Amniotic epithelial cell (primary cell): ENCODE data around the gene FXYD7.

Experiments used
- DNase-seq: peaks from one replicate; pipeline ENCODE4 v3.0.0-alpha.2; 2010; ENCODE audit warnings: low read depth

FXYD7 gene

DNA sequence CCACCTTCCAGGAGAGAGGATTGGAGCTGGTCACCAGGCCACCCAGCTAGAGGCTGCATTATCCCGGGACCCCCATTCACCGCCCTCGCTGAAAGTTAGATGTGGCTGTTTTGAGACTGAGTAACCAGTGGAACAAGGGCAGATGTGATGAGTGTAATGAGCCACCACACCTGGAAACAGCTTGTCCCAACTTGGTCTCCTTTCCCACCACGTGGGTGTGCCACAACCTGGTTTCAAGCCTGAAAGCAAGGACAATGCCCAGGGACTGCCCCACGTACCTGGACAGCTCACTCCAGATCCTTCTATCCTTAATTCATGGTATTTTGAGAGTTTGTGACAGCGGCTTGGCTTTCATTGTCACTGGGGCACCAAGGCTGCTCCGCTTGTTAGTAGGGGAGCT lies 15.2 kb upstream of the FXYD7 start:
- DNase-seq = no peak

DNA sequence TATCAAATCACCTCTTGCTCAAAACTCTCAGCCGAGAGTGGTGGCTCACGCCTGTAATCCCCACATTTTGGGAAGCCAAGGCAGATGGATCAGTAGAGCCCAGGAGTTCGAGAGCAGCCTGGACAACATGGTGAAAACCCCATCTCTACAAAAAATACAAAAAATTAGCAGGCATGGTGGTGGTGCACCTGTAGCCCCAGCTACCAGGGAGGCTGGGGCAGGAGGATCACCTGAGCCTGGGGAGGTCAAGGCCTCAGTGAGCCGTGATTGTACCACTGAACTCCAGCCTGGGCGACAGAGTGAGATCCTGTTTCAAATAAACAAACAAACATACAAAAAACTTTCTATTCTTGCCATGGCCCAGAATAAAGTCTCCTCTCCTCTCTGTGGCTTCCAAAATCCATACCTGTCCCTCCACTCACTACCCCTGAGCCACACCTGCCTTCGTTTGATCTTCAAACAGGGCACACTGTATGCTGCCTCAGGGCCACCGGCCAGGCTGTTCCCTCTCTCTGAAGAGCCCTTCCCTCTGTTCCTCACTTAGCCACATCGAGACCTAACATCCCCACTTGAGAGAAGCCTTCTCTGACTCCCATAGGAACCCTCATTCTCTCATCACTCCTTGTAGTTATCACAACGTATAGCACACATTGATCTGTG lies 14.5 kb upstream of the FXYD7 start:
- no peak for DNase-seq

DNA sequence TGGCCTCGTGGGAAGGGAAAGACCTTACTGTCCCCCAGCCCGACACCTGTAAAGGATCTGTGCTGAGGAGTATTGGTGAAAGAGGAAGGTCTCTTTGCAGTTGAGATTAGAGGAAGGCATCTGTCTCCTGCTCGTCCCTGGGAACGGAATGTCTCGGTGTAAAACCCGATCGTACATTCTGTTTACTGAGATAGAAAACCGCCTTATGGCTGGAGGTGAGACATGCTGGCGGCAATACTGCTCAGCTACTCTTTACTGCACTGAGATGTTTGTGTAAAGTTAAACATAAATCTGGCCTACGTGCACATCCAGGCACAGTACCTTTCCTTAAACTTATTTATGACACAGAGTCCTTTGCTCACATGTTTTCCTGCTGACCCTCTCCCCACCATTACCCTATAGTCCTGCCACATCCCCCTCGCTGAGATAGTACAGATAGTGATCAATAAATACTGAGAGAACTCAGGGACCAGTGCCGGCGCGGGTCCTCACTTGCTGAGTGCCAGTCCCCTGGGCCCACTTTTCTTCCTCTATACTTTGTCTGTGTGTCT lies 13.3 kb upstream of the FXYD7 start:
- peak; percentile 40 for DNase-seq

DNA sequence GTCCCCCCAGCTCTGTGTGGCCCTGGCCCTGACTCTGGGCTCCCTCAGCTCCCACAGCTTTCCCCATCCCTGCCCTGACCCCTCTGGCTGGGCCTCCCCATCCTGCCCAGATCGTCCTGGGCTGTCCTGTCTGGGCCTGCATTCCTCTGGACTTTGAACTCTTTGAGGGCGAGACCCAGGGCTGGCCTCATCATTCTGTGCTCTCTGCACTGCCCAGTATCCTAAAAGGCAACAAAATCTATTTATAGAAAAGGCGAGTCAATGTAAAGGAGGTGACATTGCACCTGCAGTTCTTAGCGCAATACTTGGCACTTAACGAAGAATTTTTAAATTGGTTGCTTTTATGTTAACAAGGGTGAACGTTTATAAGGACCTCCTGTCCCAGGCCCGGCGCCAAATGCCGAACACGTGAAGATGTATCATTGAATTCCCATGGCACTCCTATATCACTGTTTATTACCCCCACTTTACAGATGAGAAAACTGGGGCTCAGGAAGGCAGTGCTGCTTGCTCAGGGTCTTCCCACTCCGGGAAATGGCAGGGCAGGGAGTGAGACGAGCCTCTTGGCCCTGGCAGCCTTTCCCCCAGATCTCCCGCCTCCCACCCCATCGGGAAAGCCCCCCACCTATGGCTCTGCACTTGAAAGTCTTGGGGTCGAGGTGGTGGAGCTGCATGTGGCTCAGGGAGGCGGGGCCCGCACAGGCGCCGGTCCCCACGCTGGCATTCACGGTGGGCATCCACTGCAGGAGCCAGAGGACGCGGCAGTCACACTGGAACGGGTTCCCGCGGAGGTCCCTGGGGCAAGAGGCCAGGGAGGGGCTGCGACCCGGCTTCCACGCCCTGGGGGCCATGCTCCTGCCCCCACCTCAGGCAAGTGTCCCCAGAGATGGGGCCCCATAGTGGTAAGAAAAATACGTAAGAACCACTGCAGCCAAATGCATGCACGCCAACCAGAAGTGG lies 12.0 kb upstream of the FXYD7 start:
- no peak for DNase-seq

DNA sequence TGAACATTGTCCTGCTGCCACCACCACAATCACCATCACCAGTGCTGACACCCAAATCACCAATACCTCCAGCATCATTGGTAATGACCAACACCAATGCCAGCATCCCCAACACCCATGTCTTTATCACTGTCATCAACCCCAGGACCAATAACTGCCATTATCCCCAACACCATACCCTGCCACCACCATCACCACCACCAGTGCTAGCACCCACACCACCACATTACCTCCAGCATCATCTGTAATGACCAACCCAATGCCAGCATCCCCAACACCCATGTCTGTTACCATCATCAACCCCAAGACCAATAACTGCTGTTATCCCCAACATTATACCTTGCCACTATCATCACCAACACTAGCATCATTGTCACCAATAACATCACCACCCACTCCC lies 10.8 kb upstream of the FXYD7 start:
- no peak for DNase-seq

DNA sequence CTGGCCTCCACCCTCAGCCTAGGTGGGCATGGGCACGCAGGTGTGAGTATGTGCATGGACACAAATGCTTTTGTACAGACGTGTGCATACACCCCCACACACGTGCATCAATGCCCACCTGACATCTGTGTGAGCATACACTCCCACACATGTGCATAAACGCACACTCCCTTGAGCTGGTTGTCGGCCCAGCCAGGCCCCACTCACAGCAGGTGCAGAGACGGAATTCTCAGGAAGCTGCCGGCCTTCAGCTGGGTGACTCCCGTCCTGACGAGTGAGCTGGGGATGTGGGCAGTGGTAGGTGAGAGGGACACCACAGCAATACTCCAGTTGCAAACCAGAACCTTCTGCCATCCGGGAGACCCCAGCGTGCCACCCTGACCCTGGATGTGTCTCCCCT lies 9.2 kb upstream of the FXYD7 start:
- no peak for DNase-seq

DNA sequence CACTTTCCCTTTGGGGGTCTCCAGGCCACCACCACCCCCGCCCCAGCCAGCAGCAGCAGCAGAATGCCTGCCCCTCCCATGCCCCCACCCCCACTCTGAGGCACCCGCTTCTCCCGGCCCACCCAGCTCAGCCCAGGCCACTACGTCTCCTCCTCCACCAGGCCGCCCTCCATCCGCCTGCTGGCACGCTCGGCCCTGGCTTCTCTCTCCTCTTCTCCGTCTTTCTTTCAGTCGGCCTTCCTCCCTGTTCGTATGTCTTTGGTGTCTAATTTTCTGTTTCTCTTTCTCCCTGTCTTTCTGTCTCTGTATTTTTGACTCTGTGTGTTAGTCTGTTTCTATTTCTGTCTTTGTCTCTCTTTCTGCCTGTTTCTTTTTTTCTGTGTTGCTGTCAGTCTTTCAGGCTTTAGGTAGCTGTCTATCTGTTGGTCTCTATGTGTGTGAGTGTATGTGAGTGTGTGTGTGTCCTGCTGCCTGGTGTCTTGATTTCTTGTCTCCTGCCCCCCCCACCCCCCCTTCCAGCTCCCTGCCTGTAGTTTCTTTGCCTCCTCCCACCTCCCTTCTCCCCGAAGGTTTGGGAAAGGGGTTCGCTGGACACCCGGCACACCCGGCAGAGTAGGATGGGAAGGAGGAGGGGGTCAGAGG lies 8.3 kb upstream of the FXYD7 start, which contains the start of gene LGI4:
Gene LGI4 (minus strand): TSS at position 459 of the 642 bp plus-strand sequence. CDS start 379 bp downstream, at position 80.
- peak; percentile 43 for DNase-seq

DNA sequence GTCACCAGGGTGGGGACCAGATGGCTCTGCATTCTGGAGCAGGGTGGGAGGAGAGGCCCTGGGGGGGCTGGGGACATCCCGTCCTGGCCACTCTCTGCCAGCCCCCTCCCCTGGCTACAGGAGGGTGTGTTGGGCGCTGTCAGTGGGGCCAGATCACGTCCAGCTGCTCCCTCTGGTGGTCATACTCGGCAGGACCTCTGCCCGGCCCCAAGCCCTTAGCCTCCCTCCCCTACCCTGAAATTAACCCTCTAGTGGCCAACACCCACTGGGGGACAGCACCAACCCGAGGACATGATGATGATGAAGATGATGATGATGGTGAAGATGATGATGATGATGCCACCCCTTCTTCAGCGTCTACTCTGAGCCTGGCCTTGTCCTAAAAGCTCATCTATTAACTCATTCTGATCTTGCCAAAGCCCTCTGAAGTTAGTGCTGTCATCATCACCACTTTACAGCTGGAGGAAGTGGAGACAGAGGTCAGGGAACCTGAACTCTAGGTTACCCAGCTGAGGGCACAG lies 7.6 kb upstream of the FXYD7 start:
- DNase-seq = peak; percentile 61

DNA sequence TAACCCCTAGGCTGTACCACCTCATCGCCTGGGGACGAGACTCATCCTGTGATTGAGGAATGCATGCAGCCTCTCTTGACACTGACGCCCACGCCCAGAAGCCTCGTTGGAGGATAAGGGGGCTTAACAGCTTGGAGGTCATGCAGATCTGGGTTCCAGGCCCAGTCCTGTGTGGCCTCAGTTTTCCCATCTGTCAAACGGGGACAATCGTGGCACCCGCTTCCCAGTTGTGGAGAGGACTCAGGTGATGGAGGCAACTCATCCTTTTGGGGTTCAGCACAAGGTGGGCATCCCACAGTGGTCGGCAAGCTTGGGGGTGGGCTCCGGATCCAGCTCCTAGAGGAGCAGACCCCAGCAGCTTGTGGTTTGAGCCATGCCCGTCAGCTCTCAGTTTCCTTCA lies 6.8 kb upstream of the FXYD7 start:
- DNase-seq = no peak

DNA sequence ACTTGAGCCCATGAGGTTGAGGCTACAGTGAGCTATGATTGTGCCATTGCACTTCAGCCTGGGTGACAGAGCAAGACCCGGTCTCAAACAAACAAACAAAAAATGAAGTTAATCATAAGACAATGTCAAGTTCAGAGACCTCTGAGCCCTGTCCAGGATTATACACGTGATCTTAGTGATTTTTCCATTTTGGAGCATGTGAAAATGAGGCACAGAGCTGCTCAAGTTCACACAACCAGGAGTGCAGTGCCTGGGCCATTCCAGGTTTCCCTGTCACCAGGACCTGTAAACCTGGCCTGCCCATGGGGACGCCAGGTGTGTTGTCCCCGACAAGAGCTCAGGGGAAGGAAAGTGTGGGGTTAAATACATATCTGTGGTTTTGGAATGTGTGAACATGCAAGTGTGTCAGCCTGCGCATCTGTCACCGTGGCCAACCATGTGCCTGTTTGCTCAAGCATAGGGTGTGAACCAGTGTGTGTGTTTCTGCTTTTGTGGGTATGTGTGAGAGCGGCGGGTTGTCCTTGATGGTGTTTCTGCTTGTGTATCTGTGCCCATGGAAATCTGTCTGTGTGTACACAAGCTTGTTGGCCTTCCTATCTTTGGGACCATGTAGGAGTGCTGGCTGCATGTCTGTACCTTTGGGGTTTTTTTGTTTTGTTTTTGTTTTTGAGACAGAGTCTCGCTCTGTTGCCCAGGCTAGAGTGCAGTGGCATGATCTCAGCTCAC lies 5.9 kb upstream of the FXYD7 start:
- DNase-seq = no peak

DNA sequence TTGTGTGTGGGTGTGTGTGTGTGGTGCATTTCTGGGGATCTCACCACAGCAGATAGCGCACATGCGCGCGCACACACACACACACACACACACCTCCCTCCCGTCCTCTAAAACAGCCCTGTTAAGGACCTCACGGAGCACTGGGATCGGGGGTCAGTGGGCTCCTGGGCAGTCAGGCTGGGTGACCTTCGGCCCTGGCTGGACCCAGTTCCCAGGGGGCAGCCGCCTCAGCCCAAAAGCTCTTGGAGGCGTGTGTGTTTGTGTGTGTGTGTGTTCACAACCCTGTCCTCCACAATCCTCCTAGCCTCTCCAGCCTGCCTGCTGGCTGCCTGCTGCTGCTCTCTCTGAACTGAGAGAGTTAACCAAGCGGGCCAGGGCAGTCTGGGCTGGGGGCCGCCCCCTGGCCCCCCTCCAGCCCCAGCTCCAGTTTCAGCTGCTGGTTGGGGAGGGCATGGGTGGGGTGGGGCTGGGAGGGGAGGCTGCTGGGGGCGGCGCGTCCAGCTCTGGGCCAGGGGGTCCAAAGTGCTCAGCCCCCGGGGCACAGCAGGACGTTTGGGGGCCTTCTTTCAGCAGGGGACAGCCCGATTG lies 4.7 kb upstream of the FXYD7 start, which contains the start of gene FXYD1:
Gene FXYD1 (plus strand): TSS at position 520 of the 588 bp plus-strand sequence. CDS start 1,256 bp downstream, outside the sequence.
- DNase-seq = no peak

DNA sequence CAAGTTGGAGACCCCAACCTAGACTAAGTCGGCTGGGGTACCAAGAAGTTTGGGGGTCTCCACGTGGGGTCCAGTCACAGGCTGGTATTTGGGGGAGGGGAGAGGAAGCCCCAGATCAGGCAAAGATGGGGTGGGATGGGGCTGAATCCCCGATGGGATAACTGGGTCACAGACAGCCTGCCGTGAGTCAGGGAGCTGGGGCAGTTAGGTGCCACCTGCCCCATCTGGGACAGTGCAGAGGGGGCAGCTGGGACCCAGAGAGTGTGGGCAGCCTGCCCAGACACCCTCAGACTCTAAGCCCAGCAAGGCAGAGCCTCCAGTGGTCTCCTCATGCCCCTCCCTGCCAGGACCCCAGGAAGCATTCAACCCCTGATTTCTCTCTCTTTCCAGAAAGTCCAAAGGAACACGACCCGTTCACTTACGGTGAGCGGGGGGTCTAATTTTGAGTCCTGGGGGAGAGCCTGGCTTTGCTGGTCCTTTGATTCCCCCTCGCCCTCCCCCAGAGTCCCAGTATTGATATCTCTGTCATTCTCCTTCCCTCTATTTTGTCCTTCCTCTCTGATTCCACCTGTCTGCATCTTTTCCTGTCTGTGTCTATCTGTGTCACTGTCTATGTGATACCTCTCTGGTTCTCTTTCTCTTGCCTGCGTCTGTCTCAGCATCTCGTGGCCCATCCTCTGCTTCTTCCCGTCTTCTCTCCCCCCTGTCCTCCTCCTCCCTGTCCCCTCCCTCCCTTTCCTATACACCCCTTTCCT lies 2.7 kb upstream of the FXYD7 start:
- no peak for DNase-seq

DNA sequence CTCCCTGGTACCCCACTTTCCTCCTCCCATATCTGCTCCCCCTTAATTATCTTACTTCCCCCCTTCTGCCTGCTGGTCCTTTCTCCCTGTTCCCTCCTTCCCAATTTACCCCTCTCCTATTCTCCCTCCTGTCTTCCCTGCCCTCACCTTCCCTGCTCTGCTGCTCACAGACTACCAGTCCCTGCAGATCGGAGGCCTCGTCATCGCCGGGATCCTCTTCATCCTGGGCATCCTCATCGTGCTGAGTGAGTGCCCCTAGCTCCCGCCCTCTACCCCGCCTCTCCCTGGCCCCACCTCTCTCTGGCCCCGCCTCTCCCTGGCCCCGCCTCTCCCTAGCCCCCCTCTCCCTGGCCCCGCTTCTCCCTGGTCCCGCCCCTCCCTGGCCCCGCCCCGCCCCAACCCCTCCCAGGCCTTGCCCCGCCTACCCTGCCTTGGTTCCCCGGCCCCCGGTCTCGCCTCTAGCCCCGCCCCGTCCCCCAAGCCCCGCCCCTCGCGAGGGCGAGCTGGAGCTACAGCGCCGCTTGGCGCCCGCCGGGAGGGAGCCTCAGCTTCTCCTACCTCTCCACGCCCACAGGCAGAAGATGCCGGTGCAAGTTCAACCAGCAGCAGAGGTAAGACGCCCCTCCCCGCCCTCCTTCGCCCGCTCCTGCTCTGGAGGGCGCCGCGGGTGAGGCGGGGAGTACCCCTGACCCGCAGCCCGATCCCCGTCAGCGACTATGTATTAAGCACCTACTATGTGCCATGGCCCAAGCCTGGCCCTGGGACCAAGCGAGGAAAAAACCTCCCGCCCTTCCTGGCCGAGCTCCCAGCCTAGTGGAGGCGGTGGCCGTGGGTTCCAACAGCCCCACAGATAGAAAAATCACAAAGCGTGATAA lies 1.9 kb upstream of the FXYD7 start:
- DNase-seq = peak; percentile 86

DNA sequence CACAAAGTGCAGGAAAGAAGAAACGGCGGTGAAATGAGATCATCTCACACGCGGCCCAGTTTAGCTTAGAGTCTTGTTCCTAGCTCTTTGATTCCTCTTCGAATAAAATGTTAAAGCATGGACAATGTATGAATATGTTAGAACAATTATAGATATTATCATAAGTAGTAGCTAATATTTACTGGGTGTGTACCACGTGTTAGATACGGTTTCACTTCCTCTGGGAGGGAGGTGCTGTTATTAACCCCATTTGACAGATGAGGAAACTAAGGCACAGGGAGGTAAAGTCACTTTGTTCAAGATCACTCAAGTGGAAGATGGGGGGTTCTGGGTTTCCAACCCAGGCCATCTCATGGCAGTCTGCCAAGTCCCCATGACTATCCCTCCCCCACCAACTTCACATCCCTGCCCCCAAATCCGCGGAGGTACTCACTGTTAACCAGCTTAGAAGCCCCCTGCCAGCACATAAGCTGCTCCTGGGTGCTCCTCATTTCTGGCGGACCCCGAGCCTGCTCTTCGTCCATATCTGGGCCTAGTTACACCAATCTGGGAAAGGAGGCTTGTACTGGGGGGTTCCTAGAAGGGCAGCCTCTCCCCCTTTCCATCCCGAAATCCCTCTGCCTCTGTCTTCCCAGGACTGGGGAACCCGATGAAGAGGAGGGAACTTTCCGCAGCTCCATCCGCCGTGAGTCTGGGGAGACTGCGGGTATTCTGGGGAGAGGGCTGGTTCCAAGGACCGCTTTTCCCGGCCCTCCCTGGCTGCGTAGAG lies 1.0 kb upstream of the FXYD7 start:
- DNase-seq = peak; percentile 42

DNA sequence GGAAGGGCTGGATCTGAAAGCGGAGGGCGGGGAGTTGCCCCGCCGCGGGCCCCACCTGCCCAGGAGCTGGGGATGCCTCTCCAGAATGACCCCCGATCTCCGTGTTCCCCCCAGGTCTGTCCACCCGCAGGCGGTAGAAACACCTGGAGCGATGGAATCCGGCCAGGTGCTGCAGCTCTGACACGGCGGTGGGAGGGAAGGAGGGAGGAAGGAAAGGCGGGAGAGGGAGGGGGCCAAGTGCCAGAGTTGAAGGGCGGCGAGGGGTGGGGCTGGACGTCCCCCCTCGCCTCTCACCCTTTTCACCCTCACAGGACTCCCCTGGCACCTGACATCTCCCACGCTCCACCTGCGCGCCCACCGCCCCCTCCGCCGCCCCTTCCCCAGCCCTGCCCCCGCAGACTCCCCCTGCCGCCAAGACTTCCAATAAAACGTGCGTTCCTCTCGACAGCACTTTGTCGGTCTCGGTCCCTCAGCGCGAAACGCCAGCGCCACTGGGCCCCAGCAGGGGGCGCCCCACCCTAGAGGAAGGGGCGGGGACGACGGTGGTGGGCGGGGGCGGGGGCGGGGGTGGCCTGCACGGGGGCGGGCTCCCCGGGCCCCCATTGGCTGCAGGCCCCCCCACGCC lies 337 bp upstream of the FXYD7 start:
- no peak for DNase-seq

DNA sequence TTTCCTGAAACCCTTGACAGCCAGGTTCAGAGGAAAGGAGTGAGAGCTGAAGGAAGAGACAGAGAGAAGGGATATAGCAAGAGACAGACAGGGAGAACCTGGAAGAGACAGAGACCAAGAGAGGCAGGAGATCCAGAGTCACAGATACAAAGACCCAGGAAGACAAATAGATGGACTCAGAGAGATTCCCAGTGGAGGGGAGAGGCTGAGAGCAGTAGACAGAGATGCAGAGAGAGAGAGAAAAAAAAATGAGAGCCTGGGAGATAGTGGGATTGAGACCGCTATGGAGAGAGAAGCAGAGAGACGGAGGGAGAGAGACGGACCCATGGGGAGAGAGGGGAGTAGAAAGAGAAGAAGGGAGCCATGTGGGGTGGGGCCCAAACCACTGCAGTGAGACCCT lies 763 bp downstream of the FXYD7 start:
- DNase-seq = no peak

DNA sequence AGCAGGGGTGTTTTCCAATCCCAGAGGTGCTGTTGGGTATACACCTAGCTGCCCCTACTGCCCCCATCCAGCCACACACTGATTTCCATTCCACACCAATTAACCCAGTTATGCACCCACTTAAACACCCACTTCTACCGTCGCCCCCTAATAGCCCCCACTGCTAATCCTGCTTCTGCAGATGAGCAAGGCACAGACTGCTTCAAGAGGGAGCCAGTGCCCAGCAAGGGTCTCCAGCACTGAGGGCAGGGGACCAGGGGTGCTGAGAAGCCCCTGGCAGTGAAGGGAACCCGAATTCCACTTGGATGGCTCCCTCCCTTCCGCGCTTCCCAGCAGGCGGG lies 1.2 kb downstream of the FXYD7 start:
- DNase-seq = no peak
